DOHH2 (cell line): ENCODE results near the gene ARHGAP24.

Experiments
- H3F3A ChIP-seq: fragments of 200-600 bp; sonication (generic), shearing (Covaris generic); 2 replicates; pipeline ENCODE4 v1.6.0; 2016; ENCODE audit warnings: antibody characterized with exemption, mild to moderate bottlenecking; ENCODE audit not compliant: control insufficient read depth, insufficient read depth
- H3K27ac ChIP-seq: fragments of 200-600 bp; sonication (generic); 2 replicates; pipeline ENCODE4 v1.5.1; 2014; ENCODE audit warnings: low read depth, mild to moderate bottlenecking, low read length, moderate library complexity
- H3K27me3 ChIP-seq: fragments of 200-600 bp; sonication (generic); 2 replicates; pipeline ENCODE4 v1.6.1; 2014; ENCODE audit warnings: mild to moderate bottlenecking, low read length, mixed read lengths; ENCODE audit not compliant: control insufficient read depth
- H3K36me3 ChIP-seq: fragments of 200-600 bp; sonication (generic); 2 replicates; pipeline ENCODE4 v1.6.1; 2014; ENCODE audit warnings: mild to moderate bottlenecking, low read length, moderate library complexity, mixed read lengths; ENCODE audit not compliant: control insufficient read depth
- H3K4me1 ChIP-seq: fragments of 200-600 bp; sonication (generic); 2 replicates; pipeline ENCODE4 v1.6.1; 2014; ENCODE audit warnings: mild to moderate bottlenecking, low read length, mixed read lengths; ENCODE audit not compliant: control insufficient read depth
- H3K4me2 ChIP-seq: fragments of 200-600 bp; sonication (generic); 2 replicates; pipeline ENCODE4 v1.6.0; 2014; ENCODE audit warnings: mild to moderate bottlenecking, low read length, moderate library complexity
- H3K4me3 ChIP-seq: fragments of 200-600 bp; sonication (generic); 2 replicates; pipeline ENCODE4 v1.5.1; 2014; ENCODE audit warnings: mild to moderate bottlenecking, low read length, mixed read lengths
- H3K79me2 ChIP-seq: fragments of 200-600 bp; sonication (generic); 2 replicates; pipeline ENCODE4 v1.6.1; 2014; ENCODE audit warnings: mild to moderate bottlenecking, low read length, mixed read lengths; ENCODE audit not compliant: control insufficient read depth
- H3K9me2 ChIP-seq: fragments of 200-600 bp; sonication (generic); replicated peaks from 2 replicates; pipeline ENCODE4 v1.6.1; 2014; ENCODE audit warnings: mild to moderate bottlenecking, low read length, mixed read lengths; ENCODE audit not compliant: control insufficient read depth
- H3K9me3 ChIP-seq: fragments of 200-600 bp; sonication (generic); 2 replicates; pipeline ENCODE4 v1.6.1; 2014; ENCODE audit warnings: antibody characterized with exemption, low read length, mixed read lengths; ENCODE audit not compliant: control insufficient read depth, insufficient read depth
- H4K20me1 ChIP-seq: fragments of 200-600 bp; sonication (generic); 2 replicates; pipeline ENCODE4 v1.6.0; 2014; ENCODE audit warnings: low read depth, mild to moderate bottlenecking, antibody characterized with exemption, low read length, moderate library complexity; ENCODE audit not compliant: control insufficient read depth, insufficient read depth
- CTCF ChIP-seq: fragments of 200-600 bp; sonication (generic); IDR thresholded peaks from one replicate; pipeline ENCODE4 v1.5.1; 2014; ENCODE audit warnings: antibody characterized with exemption, mild to moderate bottlenecking, low read depth, low read length; ENCODE audit not compliant: poor library complexity, severe bottlenecking
- EZH2phosphoT487 ChIP-seq: fragments of 200-600 bp; sonication (generic); IDR thresholded peaks from 2 replicates; pipeline ENCODE4 v1.6.1; 2017; ENCODE audit warnings: borderline replicate concordance, mild to moderate bottlenecking, antibody characterized with exemption, low read length, moderate library complexity, mixed read lengths

The ARHGAP24 gene

GRCh38 chr4:85879518-85879917 lies 404.6 kb downstream of the ARHGAP24 start:
- no peak overlapping the region for H3K27ac ChIP-seq
- H3K36me3 ChIP-seq: no peaks in the 10 kb centered on the region
- H3K4me1 ChIP-seq: no peaks in the 10 kb centered on the region
- no peak for TF ChIP-seq CTCF
- no peak for TF ChIP-seq EZH2phosphoT487
- no peaks in the 10 kb centered on the region for H3K79me2 ChIP-seq
- no peak overlapping the region for H3K4me2 ChIP-seq
- H3K9me2 ChIP-seq: no peaks in the 10 kb centered on the region
- no peaks in the 10 kb centered on the region for H4K20me1 ChIP-seq
- H3F3A ChIP-seq: no peaks in the 10 kb centered on the region
- H3K9me3 ChIP-seq: no peaks in the 10 kb centered on the region
- H3K27me3 ChIP-seq: no peaks in the 10 kb centered on the region
- no peak overlapping the region for H3K4me3 ChIP-seq

GRCh38 chr4:85883180-85883579 lies 408.2 kb downstream of the ARHGAP24 start:
- H3K79me2 ChIP-seq: no peaks in the 10 kb centered on the region
- no peaks in the 10 kb centered on the region for H3K9me2 ChIP-seq
- no peaks in the 10 kb centered on the region for H3F3A ChIP-seq
- TF ChIP-seq CTCF (no peak), EZH2phosphoT487 (no peak)
- H3K27me3 ChIP-seq: no peaks in the 10 kb centered on the region
- H3K27ac ChIP-seq: no peak overlapping the region
- no peak overlapping the region for H3K4me3 ChIP-seq
- no peaks in the 10 kb centered on the region for H4K20me1 ChIP-seq
- H3K4me2 ChIP-seq: no peak overlapping the region
- no peaks in the 10 kb centered on the region for H3K9me3 ChIP-seq
- no peaks in the 10 kb centered on the region for H3K36me3 ChIP-seq
- H3K4me1 ChIP-seq: no peaks in the 10 kb centered on the region

DNA sequence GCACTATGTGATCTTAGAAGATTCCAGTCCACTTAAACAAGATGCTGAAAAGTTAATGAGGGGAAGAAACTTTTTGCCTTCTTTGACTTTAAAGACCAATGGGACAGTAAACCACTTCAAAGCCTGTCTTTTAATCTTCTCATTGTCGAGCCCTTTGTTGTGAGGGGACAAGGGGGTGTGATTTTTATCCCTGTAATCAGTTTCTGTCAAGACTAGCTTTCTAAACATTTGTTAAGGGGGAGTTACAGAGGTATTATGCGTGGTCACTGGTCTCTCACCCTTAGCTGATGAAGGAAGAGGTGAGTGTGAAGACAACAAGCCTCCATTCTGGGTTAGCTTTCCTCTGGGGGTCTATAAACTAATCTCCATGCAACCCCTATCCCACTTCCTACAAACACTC lies 409.3 kb downstream of the ARHGAP24 start:
- no peak overlapping the region for H3K4me2 ChIP-seq
- no peaks in the 10 kb centered on the region for H3K4me1 ChIP-seq
- no peaks in the 10 kb centered on the region for H3K79me2 ChIP-seq
- TF ChIP-seq CTCF (no peak), EZH2phosphoT487 (no peak)
- H3K9me3 ChIP-seq: no peaks in the 10 kb centered on the region
- no peaks in the 10 kb centered on the region for H3K36me3 ChIP-seq
- H3K27me3 ChIP-seq: no peaks in the 10 kb centered on the region
- H3K27ac ChIP-seq: no peak overlapping the region
- H4K20me1 ChIP-seq: no peaks in the 10 kb centered on the region
- no peak overlapping the region for H3K4me3 ChIP-seq
- H3K9me2 ChIP-seq: no peaks in the 10 kb centered on the region
- H3F3A ChIP-seq: no peaks in the 10 kb centered on the region

DNA sequence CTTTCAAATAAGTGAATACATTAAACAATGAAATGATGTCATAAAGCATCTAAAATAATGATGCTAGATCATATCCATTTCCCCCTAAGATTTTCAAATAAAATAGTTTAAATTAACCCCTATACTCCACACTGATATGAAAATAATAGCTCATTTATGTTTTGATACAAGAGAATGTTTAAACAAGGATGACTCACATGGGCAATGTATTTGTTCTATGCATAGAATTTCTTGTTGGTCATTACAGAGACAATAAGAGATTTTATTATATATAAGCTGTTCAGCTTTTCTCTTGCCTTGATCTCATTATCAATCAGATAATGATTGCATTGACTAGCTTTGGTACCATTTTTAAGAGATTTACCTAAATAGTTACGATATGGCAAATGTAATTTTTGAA lies 411.7 kb downstream of the ARHGAP24 start:
- H3K4me3 ChIP-seq: no peak overlapping the region
- H3K79me2 ChIP-seq: no peaks in the 10 kb centered on the region
- H3K4me1 ChIP-seq: peaks cover 5% of the 10 kb centered on the region
- H3K9me3 ChIP-seq: no peaks in the 10 kb centered on the region
- TF ChIP-seq EZH2phosphoT487: no peak
- no peak for TF ChIP-seq CTCF
- no peaks in the 10 kb centered on the region for H3K27me3 ChIP-seq
- no peaks in the 10 kb centered on the region for H4K20me1 ChIP-seq
- H3K4me2 ChIP-seq: no peak overlapping the region
- H3F3A ChIP-seq: no peaks in the 10 kb centered on the region
- no peak overlapping the region for H3K27ac ChIP-seq
- no peaks in the 10 kb centered on the region for H3K36me3 ChIP-seq
- H3K9me2 ChIP-seq: no peaks in the 10 kb centered on the region
